CD4-positive, alpha-beta T cell treated with Interleukin-17A for 1 hour (primary cell): Measurements from ENCODE around the gene SLC24A4.

ENCODE experiments used
- DNase-seq: peaks from one replicate; pipeline ENCODE4 v3.0.0-alpha.2; 2020

Gene SLC24A4

DNA sequence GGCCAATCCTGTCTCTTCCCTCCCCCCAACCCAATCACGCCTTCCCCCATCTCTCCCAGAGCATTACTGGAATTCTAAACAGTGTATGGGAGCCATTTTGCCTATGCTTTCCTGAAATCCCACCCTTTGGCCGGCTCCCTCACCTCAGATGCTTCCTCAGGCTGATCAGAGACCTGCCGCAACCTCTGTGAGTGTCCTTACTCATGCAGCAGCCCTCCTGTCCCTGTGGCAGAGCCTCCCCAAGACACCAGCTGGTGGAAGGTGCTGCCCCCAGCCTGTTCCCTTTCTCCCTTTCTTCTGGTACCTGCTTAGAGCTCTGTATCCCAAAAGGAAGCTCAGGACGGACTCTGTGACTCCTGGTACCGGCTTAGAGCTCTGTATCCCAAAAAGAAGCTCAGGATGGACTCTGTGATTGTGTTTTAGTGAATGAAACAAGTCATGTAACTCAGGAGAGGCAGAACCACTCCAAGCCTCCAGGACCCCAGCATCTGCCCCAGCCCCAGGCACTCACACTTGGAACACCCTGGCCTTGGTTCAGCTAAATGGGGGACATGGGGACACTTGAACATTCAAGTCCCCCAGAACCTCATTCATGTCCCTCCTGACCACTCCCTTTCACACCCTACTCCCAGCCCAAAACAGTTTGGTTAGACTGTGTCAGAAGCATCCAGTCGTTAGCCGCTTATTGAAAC lies 161.3 kb downstream of the SLC24A4 start:
- DNase-seq: no peak

DNA sequence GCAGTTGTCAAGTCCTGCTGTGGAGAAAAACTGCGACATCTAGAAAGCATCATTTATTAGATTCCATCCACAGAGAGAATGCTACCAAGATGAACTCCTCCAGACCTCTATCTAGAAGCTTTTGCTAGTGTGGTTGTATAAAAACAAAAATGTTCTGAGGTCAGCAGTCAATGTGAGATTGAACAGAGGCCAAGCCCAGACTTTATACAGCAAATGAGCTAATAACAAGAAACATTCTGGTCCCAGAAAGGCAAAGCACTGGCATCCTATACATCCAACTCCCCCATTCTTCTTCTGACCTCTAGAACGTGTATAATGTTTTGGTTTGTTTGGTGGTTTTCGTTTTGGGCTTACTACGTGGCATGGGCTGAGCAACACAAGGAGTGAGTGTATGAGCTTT lies 163.9 kb downstream of the SLC24A4 start:
- no peak for DNase-seq

GRCh38 chr14:92487513-92488133 lies 164.7 kb downstream of the SLC24A4 start:
- no peak for DNase-seq

- DNase-seq: no peak
These were observed 166.7 kb downstream of the SLC24A4 start for GRCh38 chr14:92489394-92490238.

GRCh38 chr14:92490239-92490959 lies 167.4 kb downstream of the SLC24A4 start:
- no peak for DNase-seq

- DNase-seq: no peak
These were observed 168.8 kb downstream of the SLC24A4 start for GRCh38 chr14:92491782-92492181.

DNA sequence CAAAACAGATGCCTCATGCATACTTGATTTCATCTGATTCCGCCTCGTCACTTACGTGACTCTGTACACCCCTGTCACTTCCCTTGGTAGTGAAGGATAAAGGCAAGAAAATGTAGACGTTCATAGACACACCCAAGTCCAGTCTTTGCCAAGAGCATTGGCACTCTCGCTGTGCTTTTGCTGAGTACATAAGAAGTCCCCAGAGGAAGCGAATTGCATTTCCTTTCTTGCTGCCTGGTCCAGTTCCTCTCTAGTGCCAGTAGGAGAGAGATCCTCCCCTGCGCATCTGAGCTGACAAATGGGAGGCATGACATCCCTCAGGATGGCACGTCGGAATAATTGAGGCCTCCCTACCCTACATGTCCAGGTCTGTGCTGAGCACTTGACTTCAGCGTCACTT lies 169.3 kb downstream of the SLC24A4 start:
- DNase-seq: no peak

DNA sequence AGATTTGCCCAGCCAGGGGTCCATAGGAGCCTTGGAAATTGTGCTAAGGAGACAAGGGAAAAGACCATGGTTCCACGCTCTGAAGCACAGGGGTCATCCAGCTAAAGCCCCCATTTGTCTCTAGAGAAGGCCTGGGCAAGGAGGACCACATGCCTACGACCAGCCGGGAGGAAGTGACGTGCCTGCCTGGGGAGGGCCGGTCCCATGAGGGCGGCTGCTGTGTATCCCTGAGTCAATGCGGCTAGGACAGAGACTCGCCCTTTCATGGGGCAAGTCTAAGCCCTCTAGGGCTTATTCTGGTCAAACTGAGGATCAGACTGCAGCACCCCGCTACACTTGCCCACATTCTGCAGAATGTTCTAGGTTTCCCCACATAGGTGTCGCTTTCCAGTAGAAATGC lies 170.1 kb downstream of the SLC24A4 start:
- DNase-seq: no peak

GRCh38 chr14:92493492-92493891 lies 170.5 kb downstream of the SLC24A4 start:
- no peak for DNase-seq

DNA sequence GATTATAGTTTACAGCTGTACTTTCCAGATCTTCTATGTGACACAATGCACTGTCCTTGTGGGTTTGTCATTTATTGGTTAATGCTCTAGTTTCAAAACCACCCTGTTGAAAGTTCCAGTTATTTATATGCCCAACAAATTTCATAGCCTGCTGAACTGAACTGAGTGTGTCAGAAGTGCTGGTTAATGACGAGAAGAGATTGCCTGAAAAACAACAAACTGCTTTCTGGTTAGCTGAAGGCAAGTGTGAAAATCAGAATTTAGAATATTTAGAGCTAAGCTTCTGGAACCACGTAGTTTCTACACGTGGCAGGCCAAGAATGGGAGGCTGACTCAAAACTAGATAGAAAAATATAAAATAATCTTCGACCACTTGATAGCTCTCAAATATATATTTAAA lies 171.5 kb downstream of the SLC24A4 start:
- DNase-seq: no peak

GRCh38 chr14:92495027-92495426 lies 172.1 kb downstream of the SLC24A4 start:
- DNase-seq: no peak

GRCh38 chr14:92496191-92496857 lies 173.4 kb downstream of the SLC24A4 start:
- no peak for DNase-seq

DNA sequence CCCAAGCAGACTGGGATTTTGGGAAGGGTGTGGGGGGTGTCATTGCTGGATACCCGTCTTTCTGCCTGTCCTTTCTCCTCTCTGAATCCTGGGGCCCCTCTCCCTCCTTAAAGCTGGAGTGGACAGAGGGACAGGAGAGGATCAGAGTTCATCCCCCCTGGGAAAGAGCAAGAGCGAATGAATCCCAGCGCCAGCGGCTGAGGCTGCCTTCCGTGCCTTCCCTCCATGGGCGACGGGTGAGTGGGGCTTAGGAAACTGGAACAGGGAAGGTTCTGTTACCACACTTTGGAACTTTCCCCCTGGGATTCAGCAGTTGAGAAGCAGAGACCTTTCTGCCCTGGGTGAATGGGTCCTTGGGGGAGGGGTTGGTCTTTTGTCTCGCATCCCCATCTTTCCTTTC lies 174.4 kb downstream of the SLC24A4 start:
- DNase-seq: no peak

GRCh38 chr14:92499234-92499633 lies 176.3 kb downstream of the SLC24A4 start:
- DNase-seq: no peak

GRCh38 chr14:92500491-92500941 lies 177.6 kb downstream of the SLC24A4 start:
- no peak for DNase-seq

- DNase-seq: no peak
These were observed 179.0 kb downstream of the SLC24A4 start for GRCh38 chr14:92501891-92502351.

- DNase-seq: no peak
These were observed 179.7 kb downstream of the SLC24A4 start for GRCh38 chr14:92502541-92503286.

DNA sequence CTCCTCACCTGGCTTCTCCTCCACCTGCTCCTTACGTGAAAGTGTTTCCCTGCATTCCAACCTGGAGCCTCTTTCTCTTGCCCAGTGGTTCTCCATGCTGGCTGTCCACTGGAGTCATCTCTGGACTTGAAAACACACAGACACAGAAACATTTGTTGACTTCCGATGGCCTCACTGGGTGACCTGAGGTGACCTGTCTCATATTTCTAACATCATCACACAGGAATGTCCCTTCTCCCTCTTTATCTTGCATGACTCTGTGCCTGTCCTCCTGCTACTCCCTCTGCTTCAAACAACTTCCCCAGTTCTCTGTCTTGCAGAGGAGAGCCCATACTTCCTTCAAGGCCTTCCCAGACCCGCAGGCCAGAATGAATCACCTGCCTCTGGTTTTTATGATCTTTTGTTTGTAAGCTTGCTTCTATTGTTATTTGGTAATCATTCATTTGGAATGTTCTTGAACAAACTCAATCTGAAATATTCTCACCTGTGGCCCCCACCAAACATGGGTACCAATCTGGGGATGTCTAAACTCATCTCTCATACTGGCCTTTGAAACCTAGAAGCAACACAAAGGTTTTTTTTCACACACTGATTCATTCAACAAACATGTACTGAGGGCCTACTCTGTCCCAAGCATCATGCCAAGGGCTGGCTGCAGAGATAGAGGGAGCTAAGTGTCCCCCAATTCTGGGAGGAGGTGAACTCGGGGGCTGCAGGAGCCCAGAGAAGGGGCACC lies 181.0 kb downstream of the SLC24A4 start:
- DNase-seq: no peak

- DNase-seq: no peak
These were observed 182.9 kb downstream of the SLC24A4 start for GRCh38 chr14:92505826-92506225.

GRCh38 chr14:92506231-92506630 lies 183.3 kb downstream of the SLC24A4 start:
- no peak for DNase-seq
